Hepatocyte (in vitro differentiated cells): Measurements from ENCODE around the gene GHITM.

Experiments
- CTCF ChIP-seq: fragments of 200-600 bp; sonication (generic); IDR thresholded peaks from 2 replicates; pipeline ENCODE4 v1.5.1; 2016; ENCODE audit warnings: antibody characterized with exemption, mild to moderate bottlenecking; ENCODE audit not compliant: poor library complexity
- EZH2 ChIP-seq: fragments of 200-600 bp; sonication (generic); IDR thresholded peaks from 2 replicates; pipeline ENCODE4 v1.6.1; 2016; ENCODE audit warnings: antibody characterized with exemption, mild to moderate bottlenecking, borderline replicate concordance
- EZH2phosphoT487 ChIP-seq: fragments of 200-600 bp; sonication (generic); IDR thresholded peaks from one replicate; pipeline ENCODE4 v1.6.1; 2018; ENCODE audit warnings: antibody characterized with exemption, mild to moderate bottlenecking, low read depth, moderate library complexity; ENCODE audit not compliant: unreplicated experiment, severe bottlenecking

- no peak for TF ChIP-seq CTCF
- no peak for TF ChIP-seq EZH2
- no peak for TF ChIP-seq EZH2phosphoT487
These were observed 63.0 kb downstream of the GHITM start for GRCh38 chr10:84202349-84202748.
